Psoas muscle (tissue), 8 donors: ENCODE measurements around the gene CASP6. TPM values are rescaled to one million over a fixed set of nuclear protein-coding genes. Genes with fewer than 3 reads are reported as not detected.

Experiments
- ATAC-seq, 4 donors: fragments of 200-7000 bp; cut with Tn5 transposase; one replicate each; pipeline ENCODE4 v1.9.1; 2020; ENCODE audit warnings: moderate library complexity in 3 of 4, mild to moderate bottlenecking in 2 of 4
- DNase-seq, 2 donors: peaks; one replicate each; pipeline ENCODE4 v3.0.0-alpha.2; 2020
- H3K27ac ChIP-seq: fragments of 200-600 bp; one replicate; pipeline ENCODE4 v1.8.0; 2022
- H3K27me3 ChIP-seq, 3 donors: fragments of 200-600 bp in 1 of 3; one replicate each; pipeline versions ENCODE4 v1.6.1 to v1.8.0; 2013 to 2022; ENCODE audit warnings: low read length in 2 of 3, mild to moderate bottlenecking in 2 of 3, moderate library complexity in 1 of 3; ENCODE audit not compliant: insufficient read depth in 3 of 3
- H3K36me3 ChIP-seq, 2 donors: fragments of 200-600 bp in 1 of 2; one replicate each; pipeline versions ENCODE4 v1.6.1 to v1.8.0; 2013 to 2022; ENCODE audit warnings: low read depth in 1 of 2, mild to moderate bottlenecking in 1 of 2, moderate library complexity in 1 of 2; ENCODE audit not compliant: insufficient read depth in 1 of 2
- H3K4me1 ChIP-seq: fragments of 200-600 bp; one replicate; pipeline ENCODE4 v1.8.0; 2022
- H3K4me3 ChIP-seq: fragments of 200-600 bp; one replicate; pipeline ENCODE4 v1.8.0; 2022; ENCODE audit warnings: mild to moderate bottlenecking
- H3K9me3 ChIP-seq: fragments of 200-600 bp; one replicate; pipeline ENCODE4 v1.8.0; 2022
- CTCF ChIP-seq: fragments of 200-600 bp; IDR thresholded peaks from one replicate; pipeline ENCODE4 v1.8.0; 2022; ENCODE audit warnings: antibody characterized with exemption
- whole genome bisulfite sequencing, 3 donors: extraction: QIAGEN DNeasy Blood & Tissue Kit; methylation state at CpG; one replicate each; pipeline versions ENCODE4 v1.1.6 to v1.1.7; 2013; 5-methylcytosine and 5-hydroxymethylcytosine counted together
- intact Hi-C, 2 donors: fragments of 100-400 bp; cut with DNase I; formaldehyde crosslinking; loops; one replicate each; pipeline versions ENCODE4 v1.11.0 to v1.14.2; 2022
- long read RNA-seq, 2 donors: library from polyadenylated mRNA; unstranded; transcript quantifications; one replicate each; pipeline ENCODE4 v2.0.0, GENCODE V29; 2021
- polyA plus RNA-seq, 3 donors: library from polyadenylated mRNA; stranded (reverse); fragments of 200-250 nt; gene quantifications; one replicate each; pipeline ENCODE4 v1.2.3, GENCODE V29; 2013
- total RNA-seq, 4 donors: library from RNA; stranded (reverse); fragmentation: NEBNext Ultra II Directional in 2 of 4; extraction: Animal tissue kit (Norgen Biotek cat#: 25700) in 2 of 4; gene quantifications; one replicate each; pipeline versions ENCODE4 v1.2.1 to v1.2.4, GENCODE V29; 2021 to 2023
- donor health status: healthy with polysubstance abuse.
- donor health status: DM: no; HTN: no; CAD: no; lungs with moderate emphysema.
- donor health status: Bipolar disorder and iron deficiency.
- donor health status: healthy.
- donor health status: DM: yes; HTN: yes; CAD: no.
- donor health status: DM: no; HTN: no; CAD: no.
- donor health status: DM: no; HTN: no; CAD: no.
- donor health status: DM: yes; HTN: yes; CAD: no.

Gene CASP6
- total RNA-seq = 1 to 10 TPM; 2.7 to 4.6 (median 4.0) TPM
- 1 to 10 TPM; 4.2 to 8.9 (median 5.2) TPM for polyA plus RNA-seq
- long read RNA-seq, donor 1, partial matches to known transcripts = 0 of 1 reads
- long read RNA-seq, donor 1, other reads (novel, unspliced or antisense) = 1 of 1 reads
- long read RNA-seq, donor 2, partial matches to known transcripts = 1 of 5 reads
- long read RNA-seq, donor 2, other reads (novel, unspliced or antisense) = 2 of 5 reads

- Histone ChIP-seq H3K4me3 (peak within 1 kb of the TSS; percentile 77), H3K27ac (peak within 1 kb of the TSS; percentile 70), H3K9me3 (no peaks in the 10 kb centered on the region), H3K36me3 (peaks cover 0 to 6% of the 10 kb centered on the region in 2 donors), H3K4me1 (peaks cover 9% of the 10 kb centered on the region), H3K27me3 (no peaks in the 10 kb centered on the region)
- 0 to 1% (median 0%) methylated on average over 62 to 72 of the region's 72 CpGs for WGBS, 3 donors
- DNase-seq = peak; percentile 87 to 89
- ATAC-seq = peak; percentile 87 to 96 (median 92)
- intact Hi-C loops = loop anchor here (5.0 to 10.0 kb wide), 7 partner anchors 99 to 274 kb away; partner anchors contain the start of genes SEC24B (in 2 of the 2), CFI (in 1 of the 2) and GAR1 (in 1 of the 2)
- peak; percentile 71 for TF ChIP-seq CTCF
Measured at GRCh38 chr4:109702950-109703663, at the start of gene CASP6. Gene CASP6 (minus strand): TSS chr4:109703445. CDS start chr4:109703395, 50 bp downstream.

DNA sequence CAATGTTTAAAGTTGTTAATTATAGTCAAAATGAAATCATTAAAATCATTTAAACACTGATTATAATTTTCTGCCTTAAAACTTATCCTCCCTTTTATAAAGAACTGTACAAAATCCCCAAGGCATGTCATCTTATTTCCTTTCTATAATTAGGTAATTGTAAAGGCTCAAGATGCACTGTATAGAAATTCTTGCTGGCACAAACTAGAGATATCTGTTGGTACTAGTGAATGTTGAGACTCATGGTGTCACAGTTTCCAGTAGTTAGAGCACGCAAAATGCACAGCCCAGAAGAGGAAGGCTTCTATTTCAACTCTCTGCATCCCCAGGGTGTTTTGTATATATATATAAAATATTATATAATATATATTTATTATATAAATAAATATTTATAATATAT, 49.3 kb upstream of the CASP6 start:
- Histone ChIP-seq H3K27ac (no peak overlapping the region), H3K9me3 (no peaks in the 10 kb centered on the region), H3K4me1 (no peaks in the 10 kb centered on the region), H3K27me3 (no peaks in the 10 kb centered on the region), H3K4me3 (no peak overlapping the region), H3K36me3 (no peaks in the 10 kb centered on the region)
- TF ChIP-seq CTCF = no peak
- ATAC-seq (no peak), DNase-seq (no peak)
- intact Hi-C loops = no loop called here
- 0 to 82% (median 0%) methylated on average over 1 of the region's 1 CpG for WGBS, 3 donors

DNA sequence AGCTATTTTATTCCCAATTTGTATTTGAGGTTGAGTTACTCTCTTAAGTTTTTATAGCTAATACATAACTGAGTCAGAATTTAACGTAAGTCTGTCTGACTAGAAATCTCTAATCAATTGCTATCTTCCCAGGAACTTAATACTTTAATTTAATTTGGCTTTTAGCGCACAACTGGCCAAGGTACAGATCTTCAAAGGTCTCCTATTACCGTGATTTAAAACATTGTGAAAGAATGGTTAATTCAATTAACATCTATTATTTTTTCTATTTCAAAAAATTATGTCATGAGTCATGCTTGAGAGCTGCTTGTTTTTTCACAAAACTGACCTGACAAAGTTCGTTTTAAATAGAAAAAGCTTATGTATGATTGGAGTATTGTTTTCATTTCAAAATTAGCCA, 48.6 kb upstream of the CASP6 start:
- H3K4me1 ChIP-seq = no peaks in the 10 kb centered on the region
- H3K27ac ChIP-seq = no peak overlapping the region
- H3K9me3 ChIP-seq = no peaks in the 10 kb centered on the region
- no peaks in the 10 kb centered on the region for H3K27me3 ChIP-seq
- intact Hi-C loops = no loop called here
- no peak for ATAC-seq
- no peak overlapping the region for H3K4me3 ChIP-seq
- DNase-seq = no peak
- no peaks in the 10 kb centered on the region for H3K36me3 ChIP-seq
- WGBS, 3 donors = 79 to 87% (median 80%) methylated on average over 4 of the region's 4 CpGs
- TF ChIP-seq CTCF = no peak

DNA sequence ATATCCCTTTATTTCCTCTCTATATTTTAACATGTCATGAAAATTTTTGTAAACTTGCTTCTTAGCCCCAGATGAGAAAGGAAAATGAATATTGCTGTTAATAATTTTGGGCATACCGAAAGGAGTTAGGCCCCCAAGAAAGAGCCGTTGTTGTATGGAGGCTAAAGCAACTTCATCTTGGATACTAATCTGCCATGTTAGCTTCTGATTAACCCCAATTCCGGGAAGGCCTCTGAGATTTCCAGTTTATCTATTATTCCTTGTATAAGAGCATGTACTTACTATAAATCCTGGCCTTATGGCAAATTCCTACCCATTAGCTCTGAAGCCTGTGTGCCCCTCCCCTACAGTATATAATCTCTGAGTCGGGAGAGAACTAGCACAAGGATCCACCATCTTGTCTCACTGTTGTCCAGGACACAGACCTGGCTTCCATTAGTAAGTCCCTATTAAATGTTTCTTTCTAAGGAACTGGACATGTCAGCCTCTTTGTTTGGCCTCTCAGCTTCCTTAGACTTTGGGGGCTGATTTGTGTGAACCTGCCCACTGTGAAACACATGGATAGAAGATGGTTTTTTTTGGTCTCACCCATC, 47.5 kb upstream of the CASP6 start:
- Histone ChIP-seq H3K36me3 (no peaks in the 10 kb centered on the region), H3K4me1 (no peaks in the 10 kb centered on the region), H3K27me3 (no peaks in the 10 kb centered on the region), H3K4me3 (no peak overlapping the region), H3K27ac (no peak overlapping the region), H3K9me3 (no peaks in the 10 kb centered on the region)
- DNase-seq = no peak
- intact Hi-C loops = no loop called here
- no peak for TF ChIP-seq CTCF
- no peak for ATAC-seq
- 75 to 89% (median 88%) methylated on average over 4 of the region's 4 CpGs for WGBS, 3 donors
